NB4 (cell line): ENCODE data around the gene AP2M1.

Experiments
- CTCF ChIP-seq: IDR thresholded peaks from one replicate; pipeline ENCODE4 v1.5.1; 2012; ENCODE audit warnings: low read depth, low read length
- MAX ChIP-seq: IDR thresholded peaks from 2 replicates; pipeline ENCODE4 v1.6.1; 2011; ENCODE audit warnings: low read depth, low read length

- TF ChIP-seq CTCF (no peak), MAX (no peak)
These were observed 5.5 kb downstream of the AP2M1 start for GRCh38 chr3:184180165-184180564.
